MCF 10A (cell line): ENCODE measurements around the gene GARRE1. TPM values are rescaled to one million over a fixed set of nuclear protein-coding genes. Genes with fewer than 3 reads are reported as not detected.

Experiments
- BruUV-seq: library from RNA; stranded (reverse); fragments of 400-500 nt; replicated peaks from 2 replicates; lab custom pipeline; 2021; lab: Mats Ljungman, UMichigan
- CTCF ChIA-PET: fragments of 300-600 bp; sonication (Branson Sonifier 250); formaldehyde crosslinking; extraction: SDS; loops from one replicate; lab custom pipeline; 2021; ENCODE audit warnings: antibody characterized with exemption, inconsistent platforms; lab: Yijun Ruan, JAX
- POLR2A ChIA-PET: fragments of 300-600, 350-650 bp; sonication (Branson Sonifier 250); formaldehyde crosslinking; extraction: SDS; loops from one replicate; lab custom pipeline; 2020; ENCODE audit warnings: antibody characterized with exemption, inconsistent platforms; lab: Yijun Ruan, JAX
- DNase-seq: peaks from one replicate; pipeline ENCODE4 v3.0.0-alpha.2; 2018; ENCODE audit not compliant: unreplicated experiment
- H3K27ac Mint-ChIP-seq: one replicate; pipeline ENCODE4 v1.8.0; 2022; ENCODE audit warnings: mild to moderate bottlenecking, low read depth, mixed read lengths; ENCODE audit not compliant: unreplicated experiment
- H3K27me3 Mint-ChIP-seq: one replicate; pipeline ENCODE4 v1.8.0; 2022; ENCODE audit warnings: mixed read lengths; ENCODE audit not compliant: insufficient read depth, unreplicated experiment
- H3K36me3 Mint-ChIP-seq: one replicate; pipeline ENCODE4 v1.8.0; 2022; ENCODE audit warnings: mild to moderate bottlenecking, moderate library complexity, mixed read lengths; ENCODE audit not compliant: insufficient read depth, unreplicated experiment
- H3K4me1 Mint-ChIP-seq: one replicate; pipeline ENCODE4 v1.8.0; 2022; ENCODE audit warnings: mixed read lengths; ENCODE audit not compliant: insufficient read depth, unreplicated experiment
- H3K4me3 Mint-ChIP-seq: one replicate; pipeline ENCODE4 v1.8.0; 2022; ENCODE audit warnings: mild to moderate bottlenecking, moderate library complexity, mixed read lengths; ENCODE audit not compliant: unreplicated experiment
- H3K9me3 Mint-ChIP-seq: one replicate; pipeline ENCODE4 v1.8.0; 2022; ENCODE audit warnings: mixed read lengths; ENCODE audit not compliant: unreplicated experiment
- intact Hi-C: fragments of 100-400 bp; cut with micrococcal nuclease; formaldehyde crosslinking; loops from 2 replicates; pipeline ENCODE4 v1.14.1; 2022
- total RNA-seq: library from RNA; stranded (reverse); gene quantifications from 2 replicates; pipeline ENCODE4 v1.2.3, GENCODE V29; 2022
- TF ChIP-seq, protein P1 (sequence below): fragments of 200-600 bp; IDR thresholded peaks from one replicate; pipeline ENCODE4 v1.8.0; 2022; ENCODE audit warnings: antibody characterized with exemption, mild to moderate bottlenecking; ENCODE audit not compliant: unreplicated experiment

GARRE1 gene
- total RNA-seq, 1 experiment from 2014 or later, result 12.8 TPM

GRCh38 chr19:34273121-34273520 is 18.8 kb downstream of the GARRE1 start:
- H3K27ac Mint-ChIP-seq, result peak overlapping the region; percentile 8
- CTCF ChIA-PET, result no interaction called here
- H3K27me3 Mint-ChIP-seq, result no peaks in the 10 kb centered on the region
- POLR2A ChIA-PET, result no interaction called here
- peaks cover 35% of the 10 kb centered on the region for H3K4me1 Mint-ChIP-seq
- no peaks in the 10 kb centered on the region for H3K9me3 Mint-ChIP-seq
- no peak overlapping the region for H3K4me3 Mint-ChIP-seq
- no peak for DNase-seq
- TF ChIP-seq, protein P1, sequence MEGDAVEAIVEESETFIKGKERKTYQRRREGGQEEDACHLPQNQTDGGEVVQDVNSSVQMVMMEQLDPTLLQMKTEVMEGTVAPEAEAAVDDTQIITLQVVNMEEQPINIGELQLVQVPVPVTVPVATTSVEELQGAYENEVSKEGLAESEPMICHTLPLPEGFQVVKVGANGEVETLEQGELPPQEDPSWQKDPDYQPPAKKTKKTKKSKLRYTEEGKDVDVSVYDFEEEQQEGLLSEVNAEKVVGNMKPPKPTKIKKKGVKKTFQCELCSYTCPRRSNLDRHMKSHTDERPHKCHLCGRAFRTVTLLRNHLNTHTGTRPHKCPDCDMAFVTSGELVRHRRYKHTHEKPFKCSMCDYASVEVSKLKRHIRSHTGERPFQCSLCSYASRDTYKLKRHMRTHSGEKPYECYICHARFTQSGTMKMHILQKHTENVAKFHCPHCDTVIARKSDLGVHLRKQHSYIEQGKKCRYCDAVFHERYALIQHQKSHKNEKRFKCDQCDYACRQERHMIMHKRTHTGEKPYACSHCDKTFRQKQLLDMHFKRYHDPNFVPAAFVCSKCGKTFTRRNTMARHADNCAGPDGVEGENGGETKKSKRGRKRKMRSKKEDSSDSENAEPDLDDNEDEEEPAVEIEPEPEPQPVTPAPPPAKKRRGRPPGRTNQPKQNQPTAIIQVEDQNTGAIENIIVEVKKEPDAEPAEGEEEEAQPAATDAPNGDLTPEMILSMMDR, result no peak
- H3K36me3 Mint-ChIP-seq, result peaks cover 9% of the 10 kb centered on the region
- intact Hi-C loops, result no loop called here
- BruUV-seq, result no TSS peak

- H3K27me3 Mint-ChIP-seq, result no peaks in the 10 kb centered on the region
These were observed 20.0 kb downstream of the GARRE1 start for GRCh38 chr19:34274284-34274826.

GRCh38 chr19:34274827-34275625 is 20.7 kb downstream of the GARRE1 start:
- no peaks in the 10 kb centered on the region for H3K9me3 Mint-ChIP-seq
- H3K4me1 Mint-ChIP-seq, result peaks cover 30% of the 10 kb centered on the region
- TF ChIP-seq, protein P1, result no peak
- H3K36me3 Mint-ChIP-seq, result peaks cover 5% of the 10 kb centered on the region
- DNase-seq, result peak; percentile 32
- intact Hi-C loops, result no loop called here
- peak overlapping the region; percentile 8 for H3K27ac Mint-ChIP-seq
- no peak overlapping the region for H3K4me3 Mint-ChIP-seq
- ChIA-PET CTCF (interaction anchor here (0.6 kb wide), 1 partner anchor 61 kb away, joined by 3 read pairs; no protein-coding TSS in a partner anchor), POLR2A (interaction anchor here (0.6 kb wide), 1 partner anchor 34 kb away, joined by 4 read pairs; no protein-coding TSS in a partner anchor)
- no peaks in the 10 kb centered on the region for H3K27me3 Mint-ChIP-seq
- no TSS peak for BruUV-seq

More at GRCh38 chr19:34274284-34274826, 20.0 kb downstream of the GARRE1 start:
- Mint-ChIP-seq H3K9me3 (no peaks in the 10 kb centered on the region), H3K4me3 (no peak overlapping the region), H3K36me3 (peaks cover 9% of the 10 kb centered on the region), H3K27ac (peak overlapping the region; percentile 8), H3K4me1 (peaks cover 35% of the 10 kb centered on the region)
- intact Hi-C loops, result no loop called here
- CTCF ChIA-PET, result interaction anchor here (0.6 kb wide), 1 partner anchor 62 kb away, joined by 3 read pairs; no protein-coding TSS in a partner anchor
- BruUV-seq, result no TSS peak
- TF ChIP-seq, protein P1, result no peak
- POLR2A ChIA-PET, result interaction anchor here (0.6 kb wide), 1 partner anchor 34 kb away, joined by 4 read pairs; no protein-coding TSS in a partner anchor
- no peak for DNase-seq

DNA sequence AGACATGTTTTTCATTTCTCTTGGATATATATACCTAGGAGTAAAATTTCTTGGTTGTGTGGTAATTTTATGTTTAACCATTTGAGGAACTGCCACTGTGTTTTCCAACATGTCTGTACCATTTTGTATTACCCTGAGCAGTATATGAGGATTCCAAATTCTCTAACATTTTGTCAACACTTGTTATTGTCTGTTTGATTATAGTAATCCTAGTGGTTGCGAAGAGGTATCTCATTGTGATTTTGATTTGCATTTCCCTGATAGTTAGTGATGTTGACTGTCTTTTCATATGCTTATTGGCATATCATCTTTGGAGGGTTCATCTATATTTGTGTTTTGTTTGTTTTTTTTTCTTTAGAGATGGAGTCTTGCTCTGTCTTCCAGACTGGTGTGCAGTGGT is 21.4 kb downstream of the GARRE1 start:
- Mint-ChIP-seq H3K4me1 (peaks cover 23% of the 10 kb centered on the region), H3K9me3 (no peaks in the 10 kb centered on the region), H3K27me3 (no peaks in the 10 kb centered on the region), H3K36me3 (no peaks in the 10 kb centered on the region), H3K27ac (peak overlapping the region; percentile 17), H3K4me3 (no peak overlapping the region)
- POLR2A ChIA-PET, result no interaction called here
- CTCF ChIA-PET, result no interaction called here
- no TSS peak for BruUV-seq
- intact Hi-C loops, result no loop called here
- DNase-seq, result no peak
- TF ChIP-seq, protein P1, result no peak
